ENCODE data around the gene VAMP1.

Gene VAMP1

DNA sequence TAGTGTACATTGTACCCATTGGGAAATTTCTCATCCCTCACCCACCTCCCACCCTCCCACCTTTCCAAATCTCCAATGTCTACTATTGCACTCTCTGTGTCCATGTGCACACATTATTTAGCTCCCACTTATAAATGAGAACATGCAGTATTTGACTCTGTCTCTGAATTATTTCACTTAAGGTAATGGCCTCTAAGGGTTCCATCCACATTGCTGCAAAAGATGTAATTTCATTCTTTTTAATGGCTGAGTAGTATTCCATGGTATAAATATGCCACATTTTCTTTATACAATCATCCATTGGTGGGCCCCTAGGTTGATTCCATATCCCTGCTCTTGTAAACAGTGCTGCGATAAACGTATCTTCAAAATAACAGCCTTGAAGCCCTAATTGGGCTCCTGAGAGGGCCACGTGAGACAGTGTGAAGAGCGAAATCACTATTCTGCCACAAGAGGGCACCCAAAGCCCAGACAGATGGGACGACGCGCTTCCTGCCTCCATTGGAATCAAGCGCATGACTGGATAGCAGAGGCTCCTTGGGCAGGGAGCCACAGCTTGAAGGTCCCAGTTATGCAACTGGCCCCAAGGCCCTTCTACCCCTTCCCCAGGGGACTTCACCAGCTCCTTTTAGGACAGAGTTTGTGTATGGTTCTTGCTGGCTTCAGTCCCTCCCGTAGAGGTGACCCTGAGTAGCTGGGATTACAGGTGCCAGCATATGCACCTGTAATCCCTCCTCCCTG lies 47.0 kb downstream of the VAMP1 start:
- DNase-seq = peak; percentile 66

DNA sequence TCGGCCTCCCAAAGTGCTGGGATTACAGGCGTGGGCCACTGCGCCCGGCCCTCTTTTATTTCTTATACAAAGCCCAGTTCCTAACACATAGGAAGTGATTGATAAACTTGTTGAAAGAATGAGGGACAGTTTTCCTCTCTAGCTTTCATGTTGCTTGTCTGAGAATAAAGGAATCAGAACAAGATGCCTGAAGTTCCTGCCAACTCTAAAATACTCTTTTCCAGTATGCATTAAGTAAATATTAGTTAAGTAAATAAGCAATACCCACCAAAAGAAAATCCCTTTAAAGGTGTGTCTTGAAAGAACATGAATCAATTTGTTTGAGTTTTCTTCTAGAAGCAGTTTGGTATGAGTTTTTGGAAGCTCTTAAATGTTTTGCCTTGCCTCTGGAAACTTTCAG lies 50.1 kb downstream of the VAMP1 start:
- no peak for DNase-seq

DNA sequence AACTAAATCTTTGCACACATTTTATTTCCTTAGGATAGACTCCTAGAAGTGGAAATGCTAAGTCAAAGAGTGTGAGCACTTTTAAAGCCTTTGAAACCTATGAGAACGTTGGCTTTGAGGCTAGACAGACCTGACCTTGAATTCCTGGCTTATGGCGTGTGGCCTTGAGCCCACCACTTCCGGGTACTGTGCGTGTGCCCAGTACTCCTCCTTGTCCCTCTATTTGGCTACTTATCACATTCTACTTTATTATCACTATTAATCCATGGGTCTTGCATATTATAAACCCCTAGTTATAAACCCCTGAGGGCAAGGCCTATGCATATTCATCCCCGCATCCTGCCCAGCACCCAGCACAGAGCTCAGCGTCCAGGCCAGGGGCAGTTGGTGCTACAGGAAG lies 51.7 kb downstream of the VAMP1 start:
- no peak for DNase-seq

DNA sequence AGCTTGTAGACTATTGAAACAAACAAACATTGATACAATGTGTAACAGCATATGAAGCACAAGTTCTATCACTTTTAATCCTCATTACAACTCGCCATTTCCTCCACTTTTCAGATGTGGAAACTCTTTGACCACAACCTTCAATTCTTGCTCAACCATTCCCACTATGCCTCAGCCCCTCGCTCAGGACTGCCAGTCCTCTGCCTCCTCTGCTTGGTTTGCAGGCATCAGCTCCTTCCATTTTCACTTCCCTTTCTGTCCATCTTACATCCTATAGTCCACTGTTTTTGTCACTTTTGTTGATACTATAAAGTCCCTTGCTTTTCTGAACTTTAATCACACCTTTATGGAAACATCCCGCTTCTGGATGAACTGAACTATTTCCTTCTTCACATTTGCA lies 53.9 kb downstream of the VAMP1 start:
- DNase-seq = no peak

Data from kidney glomerular epithelial cell (primary cell).